Measurements from ENCODE around the gene MYLK2.

DNA sequence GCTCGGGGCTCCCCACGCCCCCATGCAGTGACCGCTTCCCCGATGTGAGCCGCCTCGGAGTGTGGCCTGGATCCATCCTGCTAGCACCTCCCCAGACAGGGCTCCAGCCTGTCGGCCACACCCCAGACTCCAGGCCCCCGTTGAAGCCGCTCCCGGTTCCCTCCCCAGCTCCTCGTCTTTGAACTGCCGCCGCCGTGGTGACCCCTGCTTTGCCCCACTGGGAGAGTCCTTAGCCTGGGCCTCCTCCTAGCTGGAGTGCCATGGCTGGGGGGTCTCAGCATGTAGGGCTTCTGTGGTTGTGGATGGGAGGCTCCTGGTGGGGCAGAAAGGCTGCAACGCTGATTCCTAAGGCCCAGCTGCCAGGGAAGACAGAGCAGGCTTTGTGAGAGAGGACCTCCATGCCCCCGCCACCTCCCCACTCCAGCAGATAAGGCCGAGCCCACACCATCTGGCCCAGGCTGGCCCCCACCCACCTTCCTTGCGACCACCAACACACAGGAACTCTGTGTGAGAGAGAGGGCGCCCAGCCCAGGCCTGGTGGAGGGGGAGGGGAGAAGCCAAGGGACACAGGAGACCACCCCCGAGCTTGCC is 14.9 kb downstream of the MYLK2 start:
- TF ChIP-seq, protein P1, sequence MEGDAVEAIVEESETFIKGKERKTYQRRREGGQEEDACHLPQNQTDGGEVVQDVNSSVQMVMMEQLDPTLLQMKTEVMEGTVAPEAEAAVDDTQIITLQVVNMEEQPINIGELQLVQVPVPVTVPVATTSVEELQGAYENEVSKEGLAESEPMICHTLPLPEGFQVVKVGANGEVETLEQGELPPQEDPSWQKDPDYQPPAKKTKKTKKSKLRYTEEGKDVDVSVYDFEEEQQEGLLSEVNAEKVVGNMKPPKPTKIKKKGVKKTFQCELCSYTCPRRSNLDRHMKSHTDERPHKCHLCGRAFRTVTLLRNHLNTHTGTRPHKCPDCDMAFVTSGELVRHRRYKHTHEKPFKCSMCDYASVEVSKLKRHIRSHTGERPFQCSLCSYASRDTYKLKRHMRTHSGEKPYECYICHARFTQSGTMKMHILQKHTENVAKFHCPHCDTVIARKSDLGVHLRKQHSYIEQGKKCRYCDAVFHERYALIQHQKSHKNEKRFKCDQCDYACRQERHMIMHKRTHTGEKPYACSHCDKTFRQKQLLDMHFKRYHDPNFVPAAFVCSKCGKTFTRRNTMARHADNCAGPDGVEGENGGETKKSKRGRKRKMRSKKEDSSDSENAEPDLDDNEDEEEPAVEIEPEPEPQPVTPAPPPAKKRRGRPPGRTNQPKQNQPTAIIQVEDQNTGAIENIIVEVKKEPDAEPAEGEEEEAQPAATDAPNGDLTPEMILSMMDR (conservative IDR thresholded peaks at IDR 0.05) = no peak
- TF ChIP-seq EZH2 (IDR thresholded peaks at IDR 0.05; ENCODE audit: low read depth) = no peak

Measured in PC-9 (cell line).